Glutamatergic neuron (in vitro differentiated cells): Measurements from ENCODE around the gene ARHGAP28. TPM values are rescaled to one million over a fixed set of nuclear protein-coding genes. Genes with fewer than 3 reads are reported as not detected.

ENCODE experiments used
- DNase-seq: peaks from one replicate; pipeline ENCODE4 v3.0.0; 2022
- H3K27ac Mint-ChIP-seq: one replicate; pipeline ENCODE4 v1.8.0; 2020; ENCODE audit warnings: mild to moderate bottlenecking, mixed read lengths, inconsistent platforms; ENCODE audit not compliant: unreplicated experiment
- H3K27me3 Mint-ChIP-seq: one replicate; pipeline ENCODE4 v1.8.0; 2020; ENCODE audit warnings: mild to moderate bottlenecking, moderate library complexity, mixed read lengths, inconsistent platforms; ENCODE audit not compliant: unreplicated experiment
- H3K36me3 Mint-ChIP-seq: one replicate; pipeline ENCODE4 v1.8.0; 2020; ENCODE audit warnings: mild to moderate bottlenecking, mixed read lengths, inconsistent platforms; ENCODE audit not compliant: unreplicated experiment
- H3K4me1 Mint-ChIP-seq: one replicate; pipeline ENCODE4 v1.8.0; 2020; ENCODE audit warnings: mild to moderate bottlenecking, low read depth, mixed read lengths, inconsistent platforms; ENCODE audit not compliant: unreplicated experiment
- H3K4me3 Mint-ChIP-seq: one replicate; pipeline ENCODE4 v1.8.0; 2020; ENCODE audit warnings: mild to moderate bottlenecking, mixed read lengths, inconsistent platforms; ENCODE audit not compliant: unreplicated experiment
- H3K9me3 Mint-ChIP-seq: one replicate; pipeline ENCODE4 v1.8.0; 2020; ENCODE audit warnings: mild to moderate bottlenecking, moderate library complexity, mixed read lengths, inconsistent platforms; ENCODE audit not compliant: unreplicated experiment
- CTCF ChIP-seq: fragments of 200-600 bp; sonication (generic); IDR thresholded peaks from one replicate; pipeline ENCODE4 v1.5.0; 2021; ENCODE audit not compliant: partially characterized antibody, unreplicated experiment
- total RNA-seq: library from RNA; stranded (reverse); fragmentation: NEBNext Ultra II Directional; extraction: Animal tissue kit (Norgen Biotek cat#: 25700); gene quantifications from one replicate; pipeline ENCODE4 v1.2.1, GENCODE V29; 2021; ENCODE audit not compliant: unreplicated experiment

ARHGAP28 gene
- total RNA-seq, 1 donor from 2014 or later, result 36.8 TPM

- peaks cover 1% of the 10 kb centered on the region for H3K4me1 Mint-ChIP-seq
- H3K36me3 Mint-ChIP-seq, result no peaks in the 10 kb centered on the region
- no peaks in the 10 kb centered on the region for H3K27me3 Mint-ChIP-seq
- no peak overlapping the region for H3K27ac Mint-ChIP-seq
- no peak for TF ChIP-seq CTCF
- DNase-seq, result no peak
- no peak overlapping the region for H3K4me3 Mint-ChIP-seq
- no peaks in the 10 kb centered on the region for H3K9me3 Mint-ChIP-seq
Measured at GRCh38 chr18:6886797-6887330, 157.3 kb downstream of the ARHGAP28 start.

- no peak overlapping the region for H3K27ac Mint-ChIP-seq
- H3K9me3 Mint-ChIP-seq, result no peaks in the 10 kb centered on the region
- H3K4me3 Mint-ChIP-seq, result no peak overlapping the region
- DNase-seq, result no peak
- no peak for TF ChIP-seq CTCF
- no peaks in the 10 kb centered on the region for H3K4me1 Mint-ChIP-seq
- no peaks in the 10 kb centered on the region for H3K36me3 Mint-ChIP-seq
- H3K27me3 Mint-ChIP-seq, result no peaks in the 10 kb centered on the region
Measured at GRCh38 chr18:6891788-6892187, 162.3 kb downstream of the ARHGAP28 start.

GRCh38 chr18:6901286-6901926 lies 171.9 kb downstream of the ARHGAP28 start:
- Mint-ChIP-seq H3K4me1 (no peaks in the 10 kb centered on the region), H3K27me3 (peaks cover 2% of the 10 kb centered on the region), H3K36me3 (peaks cover 18% of the 10 kb centered on the region), H3K9me3 (peaks cover 2% of the 10 kb centered on the region), H3K4me3 (no peak overlapping the region), H3K27ac (no peak overlapping the region)
- DNase-seq, result no peak
- TF ChIP-seq CTCF, result no peak

- Mint-ChIP-seq H3K9me3 (no peaks in the 10 kb centered on the region), H3K4me3 (no peak overlapping the region), H3K36me3 (peaks cover 9% of the 10 kb centered on the region), H3K4me1 (peaks cover 5% of the 10 kb centered on the region), H3K27ac (no peak overlapping the region), H3K27me3 (peaks cover 2% of the 10 kb centered on the region)
- no peak for TF ChIP-seq CTCF
- DNase-seq, result no peak
Measured at GRCh38 chr18:6917072-6917471, 187.6 kb downstream of the ARHGAP28 start.
